GM12878 (cell line): ENCODE data around the gene PLXNA2. TPM values are rescaled to one million over a fixed set of nuclear protein-coding genes. Genes with fewer than 3 reads are reported as not detected.

Experiments used
- ATAC-seq: fragments of 200-7000 bp; cut with Tn5 transposase; 3 replicates; pipeline ENCODE4 v1.9.1; 2020; ENCODE audit warnings: mild to moderate bottlenecking, moderate library complexity
- BruUV-seq: library from RNA; stranded (reverse); fragments of 400-500 nt; replicated peaks from 2 replicates; lab custom pipeline; 2021; lab: Mats Ljungman, UMichigan
- CTCF ChIA-PET: fragments of 300-600 bp; sonication (Branson Sonifier 250); formaldehyde crosslinking; extraction: SDS; loops from one replicate; lab custom pipeline; 2021; ENCODE audit warnings: inconsistent platforms; lab: Yijun Ruan, JAX
- POLR2A ChIA-PET: fragments of 350-600 bp; formaldehyde crosslinking; extraction: SDS; loops from one replicate; lab custom pipeline; 2021; ENCODE audit warnings: inconsistent platforms; lab: Charles Lee
- RAD21 ChIA-PET: fragments of 300-600 bp; sonication (Branson Sonifier 250); formaldehyde crosslinking; loops from one replicate; lab custom pipeline; 2023; ENCODE audit warnings: antibody characterized with exemption; ENCODE audit not compliant: unreplicated experiment; lab: Charles Lee
- SMC1A ChIA-PET: fragments of 300-600 bp; sonication (Branson Sonifier 250); formaldehyde crosslinking; loops from one replicate; lab custom pipeline; 2023; ENCODE audit not compliant: unreplicated experiment, uncharacterized antibody; lab: Charles Lee
- DNase-seq: peaks from one replicate; pipeline ENCODE4 v3.0.0-alpha.2; 2011; ENCODE audit warnings: low read depth, low spot score
- FAIRE-seq: peaks from 3 replicates; lab custom pipeline; 2011; peaks lifted over from hg19 to GRCh38; lab: Jason Lieb, UNC
- H2AFZ ChIP-seq: 2 replicates; pipeline ENCODE4 v1.6.0; 2011; ENCODE audit warnings: low read depth, low read length, control low read depth; ENCODE audit not compliant: control insufficient read depth
- H3K27ac ChIP-seq: 2 replicates; pipeline ENCODE4 v1.5.1; 2011; ENCODE audit warnings: control low read depth; ENCODE audit not compliant: control insufficient read depth, insufficient read depth
- H3K27me3 ChIP-seq, 2 experiments: replicated peaks in 1 of 2; 2 replicates each; pipeline versions ENCODE4 v1.6.0 to v1.6.1; 2011; ENCODE audit warnings: low read length in 1 of 2; ENCODE audit not compliant: control insufficient read depth in 2 of 2, insufficient read depth in 2 of 2
- H3K36me3 ChIP-seq, 2 experiments: 2 replicates each; pipeline ENCODE4 v1.5.1; 2011; ENCODE audit warnings: low read length in 1 of 2; ENCODE audit not compliant: control insufficient read depth in 2 of 2, insufficient read depth in 2 of 2
- H3K4me1 ChIP-seq: 2 replicates; pipeline ENCODE4 v1.6.1; 2011; ENCODE audit warnings: mild to moderate bottlenecking, low read length, moderate library complexity, mixed read lengths; ENCODE audit not compliant: control insufficient read depth, insufficient read depth
- H3K4me2 ChIP-seq: 2 replicates; pipeline ENCODE4 v1.6.0; 2011; ENCODE audit warnings: control low read depth; ENCODE audit not compliant: control insufficient read depth, insufficient read depth
- H3K4me3 ChIP-seq: fragments of 200-600 bp; sonication (generic); 2 replicates; pipeline ENCODE4 v1.5.1; 2016
- H3K79me2 ChIP-seq: 2 replicates; pipeline ENCODE4 v1.6.0; 2011; ENCODE audit warnings: low read length; ENCODE audit not compliant: control insufficient read depth, insufficient read depth
- H3K9ac ChIP-seq: 2 replicates; pipeline ENCODE4 v1.8.0; 2011; ENCODE audit warnings: low read length, control low read depth, mixed read lengths; ENCODE audit not compliant: control insufficient read depth, insufficient read depth
- H3K9me3 ChIP-seq: replicated peaks from 3 replicates; pipeline ENCODE4 v1.5.1; 2011; ENCODE audit warnings: mild to moderate bottlenecking, low read length; ENCODE audit not compliant: control insufficient read depth, insufficient read depth
- H4K20me1 ChIP-seq: 2 replicates; pipeline ENCODE4 v1.6.0; 2011; ENCODE audit not compliant: control insufficient read depth, insufficient read depth
- FOXK2 ChIP-seq: fragments of 450-650 bp; IDR thresholded peaks from 2 replicates; pipeline ENCODE4 v1.6.1; 2017; ENCODE audit warnings: mild to moderate bottlenecking, moderate library complexity
- NBN ChIP-seq: fragments of 450-650 bp; IDR thresholded peaks from 2 replicates; pipeline ENCODE4 v1.6.1; 2016
- NFXL1 ChIP-seq: fragments of 450-650 bp; IDR thresholded peaks from 2 replicates; pipeline ENCODE4 v1.6.1; 2017; ENCODE audit warnings: antibody characterized with exemption, mild to moderate bottlenecking, borderline replicate concordance
- POLR2A ChIP-seq: IDR thresholded peaks from 2 replicates; pipeline ENCODE4 v1.6.1; 2011; ENCODE audit warnings: low read depth, mild to moderate bottlenecking, low read length
- RB1 ChIP-seq: fragments of 450-650 bp; formaldehyde crosslinking; IDR thresholded peaks from 2 replicates; pipeline ENCODE4 v1.6.1; 2017; ENCODE audit warnings: mild to moderate bottlenecking, borderline replicate concordance
- RBBP5 ChIP-seq: fragments of 200-600 bp; sonication (generic); conservative IDR thresholded peaks from 2 replicates; pipeline ENCODE4 v1.6.1; 2016
- SIN3A ChIP-seq: IDR thresholded peaks from 2 replicates; pipeline ENCODE4 v1.6.1; 2012; ENCODE audit warnings: low read depth, low read length, improper control_type of control experiment
- STAT1 ChIP-seq: fragments of 450-650 bp; conservative IDR thresholded peaks from 2 replicates; pipeline ENCODE4 v1.6.1; 2014; ENCODE audit warnings: antibody characterized with exemption, mild to moderate bottlenecking
- ZSCAN29 ChIP-seq: fragments of 450-650 bp; IDR thresholded peaks from 2 replicates; pipeline ENCODE4 v1.6.1; 2017; ENCODE audit warnings: mild to moderate bottlenecking, moderate library complexity
- WGBS: methylation state at CpG from one replicate; pipeline ENCODE4 v1.1.6; 2016; ENCODE audit warnings: low lambda C conversion rate; ENCODE audit not compliant: insufficient replicate concordance, insufficient coverage; ENCODE audit errors: missing lambda C conversion rate; 5-methylcytosine and 5-hydroxymethylcytosine counted together
- in situ Hi-C: fragments of 300-500 bp; cut with MboI; formaldehyde crosslinking; loops from 9 replicates; pipeline ENCODE4 v1.14.3; 2018; ENCODE audit warnings: mixed read lengths
- intact Hi-C: fragments of 100-400 bp; cut with micrococcal nuclease; formaldehyde crosslinking; loops from one replicate; pipeline ENCODE4 v1.14.2; 2022; ENCODE audit not compliant: unreplicated experiment
- polyA plus RNA-seq, 11 experiments: library from polyadenylated mRNA; depleted of rRNA in 4 of 11; unstranded in 6 of 11; stranded (reverse) in 5 of 11; fragments of >200 nt; fragmentation: Nextera tagmentation in 4 of 11; fragmentation: Illumina TruSeq in 1 of 11; extraction: Ambion mirVana in 4 of 11; extraction: Trizol in 1 of 11; gene quantifications; 1 replicate in 1 of 11; 2 replicates in 10 of 11; pipeline versions ENCODE4 v1.2.1 to v1.2.3, GENCODE V29; 2011 to 2016; ENCODE audit warnings: inconsistent platforms in 2 of 11, missing spikeins in 2 of 11, low read depth in 1 of 11
- total RNA-seq, 4 experiments: library from RNA; depleted of rRNA in 3 of 4; stranded (reverse); fragments of >200 nt in 3 of 4; fragmentation: Illumina TruSeq in 1 of 4; extraction: Trizol in 1 of 4; gene quantifications; 2 replicates each; pipeline versions ENCODE4 v1.2.1 to v1.2.3, GENCODE V29; 2013 to 2021
- TF ChIP-seq, protein P1 (sequence below): IDR thresholded peaks from 2 replicates; pipeline ENCODE4 v1.6.1; 2011; ENCODE audit warnings: low read depth, low read length, improper control_type of control experiment, borderline replicate concordance

Gene PLXNA2
- total and polyA plus RNA-seq, 10 of the 15 experiments (the other 5 are each of a cell fraction or from before 2014, with no cell fraction given): under 0.01 to 0.08 (median 0.07) TPM; not detected in 4

DNA sequence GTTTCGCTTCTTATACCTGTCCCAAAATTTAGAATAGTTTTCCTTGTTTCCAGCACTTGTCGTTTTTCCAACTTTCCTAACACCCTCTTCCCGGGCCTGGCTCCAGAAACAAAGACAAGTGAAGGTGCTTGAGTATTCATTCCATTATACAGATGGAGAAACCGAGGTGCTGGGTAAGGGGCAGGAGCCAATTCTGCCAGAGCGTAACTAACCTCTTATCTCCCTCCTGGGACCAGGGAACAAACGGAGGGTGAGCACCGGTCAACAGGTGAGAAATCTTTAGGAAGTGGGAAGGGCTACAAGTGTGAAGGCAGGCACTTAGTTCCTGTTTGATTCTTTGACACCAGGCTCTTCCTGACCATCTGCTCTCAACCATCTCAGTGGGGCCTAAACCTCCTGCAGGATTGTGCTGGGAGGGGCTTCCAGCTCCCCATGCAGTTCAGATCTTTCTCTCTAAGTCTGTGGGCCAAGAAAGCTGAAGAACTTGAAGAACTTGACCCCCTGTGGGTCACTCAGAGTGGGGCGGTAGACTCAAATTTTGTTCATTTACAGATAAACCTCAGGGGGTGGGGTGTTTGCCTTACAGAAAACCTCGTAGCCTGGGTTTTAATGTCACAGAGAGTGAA, 8.7 kb downstream of the PLXNA2 start:
- ChIA-PET POLR2A (no interaction called here), RAD21 (interaction anchor here (0.8 to 1.4 kb wide), 2 partner anchors 28 to 49 kb away, joined by 3 to 4 read pairs; no protein-coding TSS in a partner anchor), SMC1A (interaction anchor here (1.6 to 8.1 kb wide), 2 partner anchors 57 to 104 kb away, joined by 4 to 57 read pairs; no protein-coding TSS in a partner anchor), CTCF (interaction anchor here (1.2 to 5.7 kb wide), 4 partner anchors 10 to 214 kb away, joined by 3 to 43 read pairs (median 8); partner anchors contain the start of gene PLXNA2)
- Histone ChIP-seq H3K79me2 (no peaks in the 10 kb centered on the region), H3K36me3 (no peaks in the 10 kb centered on the region), H4K20me1 (no peaks in the 10 kb centered on the region), H2AFZ (no peak overlapping the region; the same call in 1 of the 2 replicates), H3K4me3 (no peak overlapping the region), H3K4me1 (peaks cover 17% of the 10 kb centered on the region), H3K9me3 (no peaks in the 10 kb centered on the region), H3K9ac (no peak overlapping the region), H3K27ac (no peak overlapping the region), H3K27me3 (peaks cover 5 to 8% of the 10 kb centered on the region in 2 experiments; a peak in 3 of 4 replicates), H3K4me2 (no peak overlapping the region; the same call in 1 of the 2 replicates)
- 51% methylated on average over 9 of the region's 9 CpGs for WGBS
- TF ChIP-seq RB1: no peak
- no peak for TF ChIP-seq NBN
- TF ChIP-seq, protein P1, sequence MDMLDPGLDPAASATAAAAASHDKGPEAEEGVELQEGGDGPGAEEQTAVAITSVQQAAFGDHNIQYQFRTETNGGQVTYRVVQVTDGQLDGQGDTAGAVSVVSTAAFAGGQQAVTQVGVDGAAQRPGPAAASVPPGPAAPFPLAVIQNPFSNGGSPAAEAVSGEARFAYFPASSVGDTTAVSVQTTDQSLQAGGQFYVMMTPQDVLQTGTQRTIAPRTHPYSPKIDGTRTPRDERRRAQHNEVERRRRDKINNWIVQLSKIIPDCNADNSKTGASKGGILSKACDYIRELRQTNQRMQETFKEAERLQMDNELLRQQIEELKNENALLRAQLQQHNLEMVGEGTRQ: no peak
- TF ChIP-seq FOXK2: no peak
- no peak for TF ChIP-seq RBBP5
- no peak for TF ChIP-seq POLR2A
- no peak for TF ChIP-seq STAT1
- no peak for TF ChIP-seq SIN3A
- no peak for TF ChIP-seq ZSCAN29
- TF ChIP-seq NFXL1: no peak
- no peak for ATAC-seq
- no peak for FAIRE-seq
- no peak for DNase-seq
- BruUV-seq: no TSS peak
- intact Hi-C loops: no loop called here
- in situ Hi-C loops: no loop called here
